Fibroblast of villous mesenchyme (primary cell): ENCODE results near the gene FKBP14. TPM values are rescaled to one million over a fixed set of nuclear protein-coding genes. Genes with fewer than 3 reads are reported as not detected.
A peak's percentile ranks its signal among the peaks of the same experiment; 100 is the strongest.
"Not testable (repeated sequence)": the region's sequence is repeated elsewhere in the genome, so short reads cannot be mapped to it uniquely, and the experiment has no call there.

Experiments used
- DNase-seq: peaks from one replicate; pipeline ENCODE4 v3.0.0-alpha.2; 2010; ENCODE audit warnings: low read depth
- H3K4me3 ChIP-seq: 2 replicates; pipeline ENCODE4 v1.5.1; 2011; ENCODE audit warnings: low read depth, mild to moderate bottlenecking, low read length
- total RNA-seq: library from RNA; depleted of rRNA; stranded (reverse); fragments of >200 nt; gene quantifications from 2 replicates; pipeline ENCODE4 v1.2.3, GENCODE V29; 2012
- TF ChIP-seq, protein P1 (sequence below): IDR thresholded peaks from 2 replicates; pipeline ENCODE4 v1.5.1; 2012; ENCODE audit warnings: low read depth, mild to moderate bottlenecking, low read length; ENCODE audit not compliant: insufficient read depth

FKBP14 gene
- total RNA-seq, 1 donor: 66.9 TPM

GRCh38 chr7:29968683-29969395 lies 57.7 kb downstream of the FKBP14 start:
- H3K4me3 ChIP-seq: no peak overlapping the region
- DNase-seq: peak; percentile 64
- TF ChIP-seq, protein P1, sequence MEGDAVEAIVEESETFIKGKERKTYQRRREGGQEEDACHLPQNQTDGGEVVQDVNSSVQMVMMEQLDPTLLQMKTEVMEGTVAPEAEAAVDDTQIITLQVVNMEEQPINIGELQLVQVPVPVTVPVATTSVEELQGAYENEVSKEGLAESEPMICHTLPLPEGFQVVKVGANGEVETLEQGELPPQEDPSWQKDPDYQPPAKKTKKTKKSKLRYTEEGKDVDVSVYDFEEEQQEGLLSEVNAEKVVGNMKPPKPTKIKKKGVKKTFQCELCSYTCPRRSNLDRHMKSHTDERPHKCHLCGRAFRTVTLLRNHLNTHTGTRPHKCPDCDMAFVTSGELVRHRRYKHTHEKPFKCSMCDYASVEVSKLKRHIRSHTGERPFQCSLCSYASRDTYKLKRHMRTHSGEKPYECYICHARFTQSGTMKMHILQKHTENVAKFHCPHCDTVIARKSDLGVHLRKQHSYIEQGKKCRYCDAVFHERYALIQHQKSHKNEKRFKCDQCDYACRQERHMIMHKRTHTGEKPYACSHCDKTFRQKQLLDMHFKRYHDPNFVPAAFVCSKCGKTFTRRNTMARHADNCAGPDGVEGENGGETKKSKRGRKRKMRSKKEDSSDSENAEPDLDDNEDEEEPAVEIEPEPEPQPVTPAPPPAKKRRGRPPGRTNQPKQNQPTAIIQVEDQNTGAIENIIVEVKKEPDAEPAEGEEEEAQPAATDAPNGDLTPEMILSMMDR: no peak

- no peak for DNase-seq
- H3K4me3 ChIP-seq: no peak overlapping the region
- TF ChIP-seq, protein P1: no peak
Observed at GRCh38 chr7:29965030-29965429, 61.5 kb downstream of the FKBP14 start.

GRCh38 chr7:29962035-29962434 lies 64.5 kb downstream of the FKBP14 start:
- TF ChIP-seq, protein P1: no peak
- no peak overlapping the region for H3K4me3 ChIP-seq
- DNase-seq: no peak

DNA sequence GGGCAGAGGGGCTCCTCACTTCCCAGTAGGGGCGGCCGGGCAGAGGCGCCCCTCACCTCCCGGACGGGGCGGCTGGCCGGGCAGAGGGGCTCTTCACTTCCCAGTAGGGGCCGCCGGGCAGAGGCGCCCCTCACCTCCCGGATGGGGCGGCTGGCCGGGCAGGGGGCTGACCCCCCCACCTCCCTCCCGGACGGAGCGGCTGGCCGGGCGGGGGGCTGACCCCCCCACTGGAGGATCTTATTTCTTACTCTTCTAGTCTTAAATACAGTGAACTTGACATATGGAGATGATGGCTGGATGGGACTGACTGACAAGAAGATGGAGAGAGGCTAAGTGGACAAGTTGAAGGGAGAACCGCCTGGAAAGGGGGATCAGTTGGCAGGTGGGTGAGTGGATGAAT lies 64.9 kb downstream of the FKBP14 start:
- not testable (repeated sequence) for H3K4me3 ChIP-seq, DNase-seq

Other genes starting within 250 kb of the FKBP14 start
- under 0.01 TPM in 2 replicates for gene WIPF3, start 220.2 kb downstream of the FKBP14 start, total RNA-seq
- 74.4 and 113 TPM in 2 replicates for gene SCRN1, start 36.9 kb downstream of the FKBP14 start, total RNA-seq
- 12.6 and 17.7 TPM in 2 replicates for gene PLEKHA8, start 1.7 kb upstream of the FKBP14 start, total RNA-seq
- gene MTURN, start 108.3 kb upstream of the FKBP14 start, total RNA-seq: 2.6 and 4.5 TPM in 2 replicates